T47D (cell line): ENCODE data around the gene TPM4.
"Not testable (repeated sequence)": the region's sequence is repeated elsewhere in the genome, so short reads cannot be mapped to it uniquely, and the experiment has no call there.

Source experiments
- DNase-seq, 2 experiments: peaks; one replicate each; pipeline versions ENCODE4 v3.0.0 to v3.0.0-alpha.2; 2011 to 2012; ENCODE audit warnings: low read depth in 1 of 2, low spot score in 1 of 2
- JUND ChIP-seq: IDR thresholded peaks from 2 replicates; pipeline ENCODE4 v1.6.1; 2012; ENCODE audit warnings: low read depth
- in situ Hi-C: cut with HindIII; loops from 2 replicates; pipeline ENCODE4 v1.10.0; 2016; ENCODE audit warnings: low sequenced_read_pairs, low pct_unique_long_range_greater_than_20kb

The TPM4 gene

DNA sequence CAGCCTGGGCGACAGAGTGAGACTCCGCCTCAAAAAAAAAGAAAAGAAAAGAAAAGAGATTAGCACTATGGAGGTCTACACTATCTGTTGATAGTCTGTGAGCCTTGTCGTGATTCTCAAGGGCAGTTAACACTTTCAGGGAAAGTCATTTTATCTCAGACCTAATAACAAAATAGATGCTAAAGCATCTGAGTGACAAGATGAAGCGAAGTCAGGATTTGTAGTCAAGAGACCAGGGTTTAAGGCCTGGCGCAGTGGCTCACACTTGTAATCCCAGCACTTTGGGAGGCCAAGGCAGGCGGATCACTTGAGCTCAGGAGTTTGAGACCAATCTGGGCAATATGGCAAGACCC is 22.1 kb downstream of the TPM4 start:
- in situ Hi-C loops, result no loop called here

DNA sequence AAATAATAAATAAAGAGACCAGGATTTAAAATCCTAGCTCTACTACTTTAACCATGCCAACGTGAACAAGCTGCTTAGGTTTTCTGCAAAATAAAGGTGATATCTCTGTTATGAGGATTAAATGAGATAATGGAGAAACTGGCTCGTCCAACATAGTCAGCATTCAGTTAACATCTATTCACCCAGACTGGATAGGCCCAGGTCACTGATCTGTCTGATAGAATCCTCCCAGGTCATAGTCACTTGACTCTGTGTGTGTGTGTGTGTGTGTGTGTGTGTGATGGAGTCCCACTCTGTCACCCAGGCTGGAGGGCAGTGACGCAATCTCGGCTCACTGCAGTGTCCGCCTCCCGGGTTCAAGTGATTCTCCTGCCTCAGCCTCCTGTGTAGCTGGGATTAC is 22.5 kb downstream of the TPM4 start:
- in situ Hi-C loops, result no loop called here
- DNase-seq, result no peak
- TF ChIP-seq JUND, result no peak

More for the DNA sequence above, 22.1 kb downstream of the TPM4 start:
- no peak for TF ChIP-seq JUND
- no peak for DNase-seq

DNA sequence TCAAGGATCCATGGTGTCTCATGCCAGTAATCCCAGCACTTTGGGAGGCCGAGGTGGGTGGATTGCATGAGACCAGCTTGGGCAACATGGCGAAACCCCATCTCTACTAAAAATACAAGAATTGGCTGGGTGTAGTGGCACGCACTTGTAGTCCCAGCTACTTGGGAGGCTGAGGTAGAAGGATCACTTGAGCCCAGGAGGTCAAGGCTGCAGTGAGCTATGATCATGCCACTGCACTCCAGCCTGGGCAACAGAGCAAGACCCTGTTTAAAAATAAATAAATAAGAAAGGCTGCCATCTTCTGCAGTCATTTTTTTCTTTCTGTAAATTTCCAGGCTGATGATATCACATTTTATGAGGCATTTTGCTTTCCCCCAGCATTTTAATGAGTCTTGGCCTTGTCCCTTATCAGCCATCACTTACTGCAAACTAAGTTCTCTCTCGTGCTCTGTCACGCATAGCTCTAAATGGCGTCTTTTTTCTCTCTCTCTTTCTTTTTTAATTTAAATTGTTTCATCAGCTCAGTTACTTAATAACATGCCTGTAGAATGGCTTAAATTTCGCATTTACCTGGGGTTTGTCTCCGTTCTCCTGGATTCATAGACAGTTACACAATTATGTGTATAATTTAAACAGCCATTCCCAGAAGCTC is 23.1 kb downstream of the TPM4 start:
- DNase-seq, in situ Hi-C loops: not testable (repeated sequence)

DNA sequence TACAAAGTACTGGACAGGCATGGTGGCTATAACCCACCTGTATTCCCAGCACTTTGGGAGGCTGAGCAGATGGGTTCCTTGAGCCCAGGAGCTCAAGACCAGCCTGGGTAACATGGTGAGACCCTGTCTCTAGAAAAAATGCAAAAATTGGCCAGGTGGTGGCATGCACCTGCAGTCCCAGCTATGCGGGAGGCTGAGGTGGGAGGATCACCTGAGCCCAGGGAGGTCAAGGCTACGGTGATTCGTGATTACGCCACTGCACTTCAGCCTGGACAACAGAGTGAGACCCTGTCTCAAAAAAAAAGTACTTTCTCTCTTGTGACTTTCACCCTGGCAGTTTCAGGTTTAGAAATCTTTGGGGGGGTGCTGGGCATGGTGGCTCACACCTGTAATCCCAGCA is 24.2 kb downstream of the TPM4 start:
- DNase-seq, result no peak
- in situ Hi-C loops, result no loop called here
- TF ChIP-seq JUND, result no peak

DNA sequence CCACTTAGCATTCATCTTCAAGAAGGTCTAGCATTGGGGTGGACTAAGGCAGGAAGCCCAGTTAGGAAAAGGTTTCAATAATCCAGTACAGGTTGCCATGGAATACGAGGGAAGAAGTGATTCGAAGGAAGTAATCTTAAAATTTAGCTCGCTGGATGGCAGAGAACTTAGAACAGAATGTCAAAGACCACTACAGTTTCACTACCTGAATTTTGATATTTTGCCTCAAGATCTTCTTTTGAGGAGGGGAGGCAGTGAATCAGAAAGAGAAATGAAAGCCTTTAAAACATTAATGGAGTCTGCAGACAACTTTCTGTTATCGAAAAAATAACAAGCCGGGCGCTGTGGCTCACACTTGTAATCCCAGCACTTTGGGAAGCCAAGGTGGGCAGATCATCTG is 28.4 kb downstream of the TPM4 start:
- DNase-seq, result no peak
- in situ Hi-C loops, result no loop called here
- no peak for TF ChIP-seq JUND

DNA sequence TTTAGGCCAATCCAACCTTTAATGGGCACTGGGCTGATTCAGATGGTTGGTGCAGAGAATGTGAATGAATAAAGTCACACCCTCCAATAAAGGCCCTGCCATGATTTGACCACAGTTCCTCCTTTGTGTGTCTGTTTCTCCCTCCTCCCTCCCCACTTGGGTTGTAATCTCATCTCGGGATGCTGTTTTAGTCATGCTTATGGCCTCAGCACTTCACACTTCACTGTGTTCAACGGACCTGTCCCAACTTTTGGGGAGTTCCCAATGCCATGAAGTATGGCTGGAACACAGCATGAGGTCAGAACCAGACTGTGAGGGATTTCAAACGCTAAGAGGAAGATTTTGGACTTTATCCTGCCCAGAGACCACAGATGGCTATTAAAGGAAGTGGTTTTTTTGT is 29.8 kb downstream of the TPM4 start:
- in situ Hi-C loops, result no loop called here
- TF ChIP-seq JUND, result no peak
- no peak for DNase-seq

DNA sequence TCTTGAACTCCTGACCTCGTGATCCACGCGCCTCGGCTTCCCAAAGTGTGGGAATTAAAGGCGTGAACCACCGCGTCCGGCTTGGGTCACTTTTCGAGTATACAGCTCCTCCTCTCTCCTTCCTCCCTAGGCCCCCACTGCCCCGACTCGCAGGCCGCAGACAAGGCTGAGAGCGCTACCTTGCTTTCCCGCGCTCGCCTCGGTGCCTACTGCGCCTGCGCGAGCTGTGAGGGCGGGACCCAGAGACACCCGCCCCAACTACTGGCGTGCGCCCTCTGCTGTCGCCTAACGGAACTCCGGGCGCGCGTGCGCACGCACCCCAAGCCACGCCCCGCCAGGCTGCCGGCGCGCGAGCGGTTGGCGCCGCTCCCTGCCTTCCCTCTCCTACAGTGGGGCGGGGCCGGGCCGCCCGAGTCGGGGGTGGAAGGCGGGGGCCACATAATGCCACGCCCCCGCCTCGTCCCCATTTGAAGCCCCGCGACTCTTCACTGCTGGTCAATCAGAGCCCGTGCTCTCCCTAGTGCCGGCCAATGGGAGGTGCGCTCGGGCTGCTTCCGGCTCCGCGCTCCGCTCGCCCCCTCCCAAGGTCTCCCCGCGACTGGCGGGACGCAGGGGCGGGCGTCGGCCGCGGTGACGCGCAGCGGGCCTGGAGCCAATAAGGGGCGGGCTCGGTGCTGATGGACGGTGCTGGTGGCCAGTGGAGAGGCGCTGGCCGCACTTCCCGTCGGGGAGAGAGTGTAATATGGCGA is 35.0 kb downstream of the TPM4 start, which contains the start of gene RAB8A:
Gene RAB8A (plus strand): TSS at position 730 of the 749 bp plus-strand sequence. CDS start 13 bp downstream, at position 743.
- in situ Hi-C loops, result no loop called here
- peak; percentile 95 to 98 for DNase-seq
- TF ChIP-seq JUND, result no peak

DNA sequence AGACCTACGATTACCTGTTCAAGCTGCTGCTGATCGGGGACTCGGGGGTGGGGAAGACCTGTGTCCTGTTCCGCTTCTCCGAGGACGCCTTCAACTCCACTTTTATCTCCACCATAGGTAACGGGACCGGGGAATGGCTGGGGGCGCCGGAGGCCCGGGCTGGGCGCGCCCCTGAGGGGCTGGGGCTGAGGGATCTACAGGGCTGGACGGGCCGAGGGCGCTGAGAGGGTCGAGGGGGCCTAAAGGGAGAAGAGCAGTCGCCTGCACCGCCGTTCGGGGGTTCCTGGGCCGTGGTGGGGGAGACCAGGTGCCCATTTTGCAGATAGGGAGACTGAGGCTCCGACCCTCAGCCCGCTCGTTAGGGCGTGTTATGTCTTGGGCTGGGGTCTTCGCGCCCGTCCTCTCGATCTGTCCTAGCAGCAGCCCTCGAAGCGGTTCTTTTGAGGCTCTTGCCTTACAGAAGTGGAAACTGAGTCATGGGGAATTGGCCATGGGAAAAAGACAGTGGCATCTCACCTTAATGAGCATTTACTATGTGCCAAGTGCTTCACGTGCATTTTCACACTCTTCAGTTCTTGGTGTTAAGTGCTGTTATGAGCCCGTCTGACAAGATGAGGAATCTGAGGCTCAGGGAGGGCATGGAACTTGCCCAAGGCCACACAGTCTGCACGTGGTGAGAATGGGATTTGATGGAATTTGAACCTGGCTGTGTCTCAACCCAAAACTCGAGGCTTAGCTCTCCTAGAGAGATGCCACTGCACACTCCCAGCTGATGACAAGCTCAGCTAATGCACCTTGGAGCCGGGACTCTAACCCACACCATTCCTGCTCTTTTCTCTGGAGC is 35.8 kb downstream of the TPM4 start:
- no peak for DNase-seq
- in situ Hi-C loops, result no loop called here
- TF ChIP-seq JUND, result no peak

DNA sequence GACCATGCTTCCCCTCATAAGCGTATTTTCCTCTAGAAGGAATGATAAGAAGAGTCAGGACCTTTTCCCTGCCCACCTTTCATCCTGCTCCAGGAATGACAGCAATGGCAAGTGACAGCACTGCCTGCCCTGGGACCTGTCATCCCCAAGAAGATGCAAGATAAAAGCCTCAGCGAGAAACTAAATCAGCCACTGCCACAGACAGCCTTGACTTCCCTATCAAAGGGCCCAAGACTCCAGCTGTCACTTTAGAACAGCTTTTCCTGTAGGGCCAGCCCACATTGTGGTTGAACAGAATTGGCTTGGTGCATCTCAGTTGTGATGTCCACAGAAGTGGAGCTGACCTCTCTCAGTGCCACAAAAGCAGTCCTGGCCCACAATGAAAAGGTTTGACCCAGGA is 36.5 kb downstream of the TPM4 start:
- no peak for TF ChIP-seq JUND
- no peak for DNase-seq
- in situ Hi-C loops, result no loop called here

DNA sequence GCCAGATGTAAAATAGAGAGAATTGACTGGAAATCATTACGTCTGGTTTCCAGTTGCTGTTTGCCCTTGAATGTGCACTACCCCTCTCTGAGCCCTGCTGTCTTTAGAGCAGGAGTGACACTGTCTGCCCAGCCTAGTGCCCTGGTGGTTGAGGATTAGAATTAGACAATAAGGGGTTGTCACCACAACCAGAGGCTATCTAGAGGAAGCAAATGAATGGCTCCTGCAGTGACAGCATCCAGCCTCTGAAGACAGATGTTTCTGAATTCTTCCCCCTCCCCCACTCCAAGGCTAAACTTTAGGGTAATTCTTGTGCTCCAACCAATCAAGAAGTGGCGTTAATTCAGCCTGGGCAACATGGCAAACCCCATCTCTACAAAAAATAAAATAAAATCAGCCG is 37.4 kb downstream of the TPM4 start:
- TF ChIP-seq JUND, result no peak
- in situ Hi-C loops, result no loop called here
- no peak for DNase-seq

DNA sequence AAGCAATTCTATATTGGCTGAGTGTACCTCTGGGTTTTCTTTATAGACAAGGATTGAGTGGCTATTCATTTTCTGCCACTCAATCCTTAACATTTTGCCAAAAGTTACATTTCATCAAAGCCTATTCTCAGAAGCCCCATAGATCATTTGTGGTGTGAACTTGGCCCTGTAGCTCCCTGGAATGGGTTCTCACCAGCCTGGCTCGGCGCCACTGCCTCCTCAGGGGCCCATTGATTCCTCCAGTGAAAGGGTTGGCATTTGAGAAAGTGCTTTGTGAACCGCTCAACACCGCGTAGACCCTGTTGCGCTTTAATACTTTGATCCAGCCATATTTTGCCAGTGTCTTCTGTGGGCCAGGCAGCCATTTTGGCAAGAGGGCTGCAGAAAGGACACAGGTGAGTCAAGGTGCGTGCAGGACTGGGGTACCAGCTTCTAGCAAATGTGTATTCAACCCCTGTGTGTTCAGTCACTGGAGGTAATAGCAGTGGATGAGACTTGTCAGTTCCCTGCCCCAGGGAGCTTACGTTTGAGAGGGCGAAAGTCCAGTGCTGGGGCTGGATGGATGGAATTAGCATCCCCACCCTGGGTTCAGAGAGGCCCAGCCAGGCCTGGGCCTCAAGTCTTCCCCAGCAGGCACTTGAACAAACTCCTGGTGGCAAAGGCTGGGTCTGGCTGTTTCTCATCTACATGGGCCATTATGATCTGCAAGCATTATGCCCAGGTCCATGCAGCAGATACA is 39.2 kb downstream of the TPM4 start:
- in situ Hi-C loops, result no loop called here
- no peak for DNase-seq
- no peak for TF ChIP-seq JUND

DNA sequence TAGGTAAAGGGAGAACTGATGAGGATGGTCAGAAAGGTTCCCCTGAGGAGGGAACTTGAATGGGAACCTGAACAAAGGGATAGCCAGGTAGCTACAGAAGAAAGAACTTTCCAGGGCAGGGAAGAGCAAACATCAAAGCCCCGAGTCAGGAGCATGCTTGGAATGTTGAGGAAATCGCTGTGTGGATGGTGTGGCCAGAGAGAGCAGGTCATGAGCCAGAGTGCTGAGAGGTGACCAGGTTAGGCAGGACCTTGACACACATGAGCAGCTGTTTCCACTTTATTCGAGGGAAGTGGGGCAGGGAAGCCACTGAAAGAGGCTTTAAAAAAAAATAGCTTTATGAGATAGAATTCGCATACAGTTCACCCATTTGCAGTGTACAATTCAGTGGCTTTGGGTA is 39.8 kb downstream of the TPM4 start:
- no peak for TF ChIP-seq JUND
- in situ Hi-C loops, result no loop called here
- DNase-seq, result no peak
